LNCAP (cell line): ENCODE data around the gene TSPAN9.

ENCODE experiments used
- TF ChIP-seq, protein P1 (sequence below): fragments of 450-650 bp; IDR thresholded peaks from 2 replicates; pipeline ENCODE4 v1.5.1; 2017; ENCODE audit warnings: mild to moderate bottlenecking

Gene TSPAN9

DNA sequence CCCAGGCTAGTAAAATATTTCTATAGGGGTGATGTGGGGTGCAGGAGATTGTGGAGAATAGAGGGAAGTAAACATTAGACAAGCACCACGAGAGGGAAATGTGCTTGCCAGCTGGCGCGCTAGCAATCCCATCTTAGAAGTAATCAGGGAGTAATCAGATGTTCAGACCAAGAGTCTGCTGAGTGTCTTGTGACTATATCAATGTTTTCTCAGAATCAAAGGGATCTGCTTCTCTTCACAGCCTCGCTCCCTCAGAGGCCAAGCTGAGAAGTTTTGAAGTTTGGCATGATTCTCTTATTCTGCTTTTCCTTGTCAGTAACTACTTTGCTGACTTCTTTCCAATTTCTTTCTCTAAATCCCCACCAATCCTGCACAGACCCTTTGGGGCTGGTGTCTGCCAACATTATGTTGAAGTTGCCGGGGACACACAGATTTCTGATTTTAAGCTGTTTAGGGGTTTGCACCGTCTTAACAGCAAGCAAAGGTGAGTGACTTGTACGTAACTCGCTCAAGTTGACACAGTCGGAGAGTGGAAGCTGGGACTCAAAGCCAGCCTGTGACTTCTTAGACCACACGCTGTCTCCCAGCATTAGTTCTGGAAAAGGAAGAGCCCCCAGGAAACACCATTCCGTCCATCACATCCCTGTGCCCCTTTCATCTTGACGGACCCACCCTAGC lies 22.0 kb upstream of the TSPAN9 start:
- TF ChIP-seq, protein P1, sequence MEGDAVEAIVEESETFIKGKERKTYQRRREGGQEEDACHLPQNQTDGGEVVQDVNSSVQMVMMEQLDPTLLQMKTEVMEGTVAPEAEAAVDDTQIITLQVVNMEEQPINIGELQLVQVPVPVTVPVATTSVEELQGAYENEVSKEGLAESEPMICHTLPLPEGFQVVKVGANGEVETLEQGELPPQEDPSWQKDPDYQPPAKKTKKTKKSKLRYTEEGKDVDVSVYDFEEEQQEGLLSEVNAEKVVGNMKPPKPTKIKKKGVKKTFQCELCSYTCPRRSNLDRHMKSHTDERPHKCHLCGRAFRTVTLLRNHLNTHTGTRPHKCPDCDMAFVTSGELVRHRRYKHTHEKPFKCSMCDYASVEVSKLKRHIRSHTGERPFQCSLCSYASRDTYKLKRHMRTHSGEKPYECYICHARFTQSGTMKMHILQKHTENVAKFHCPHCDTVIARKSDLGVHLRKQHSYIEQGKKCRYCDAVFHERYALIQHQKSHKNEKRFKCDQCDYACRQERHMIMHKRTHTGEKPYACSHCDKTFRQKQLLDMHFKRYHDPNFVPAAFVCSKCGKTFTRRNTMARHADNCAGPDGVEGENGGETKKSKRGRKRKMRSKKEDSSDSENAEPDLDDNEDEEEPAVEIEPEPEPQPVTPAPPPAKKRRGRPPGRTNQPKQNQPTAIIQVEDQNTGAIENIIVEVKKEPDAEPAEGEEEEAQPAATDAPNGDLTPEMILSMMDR = no peak

DNA sequence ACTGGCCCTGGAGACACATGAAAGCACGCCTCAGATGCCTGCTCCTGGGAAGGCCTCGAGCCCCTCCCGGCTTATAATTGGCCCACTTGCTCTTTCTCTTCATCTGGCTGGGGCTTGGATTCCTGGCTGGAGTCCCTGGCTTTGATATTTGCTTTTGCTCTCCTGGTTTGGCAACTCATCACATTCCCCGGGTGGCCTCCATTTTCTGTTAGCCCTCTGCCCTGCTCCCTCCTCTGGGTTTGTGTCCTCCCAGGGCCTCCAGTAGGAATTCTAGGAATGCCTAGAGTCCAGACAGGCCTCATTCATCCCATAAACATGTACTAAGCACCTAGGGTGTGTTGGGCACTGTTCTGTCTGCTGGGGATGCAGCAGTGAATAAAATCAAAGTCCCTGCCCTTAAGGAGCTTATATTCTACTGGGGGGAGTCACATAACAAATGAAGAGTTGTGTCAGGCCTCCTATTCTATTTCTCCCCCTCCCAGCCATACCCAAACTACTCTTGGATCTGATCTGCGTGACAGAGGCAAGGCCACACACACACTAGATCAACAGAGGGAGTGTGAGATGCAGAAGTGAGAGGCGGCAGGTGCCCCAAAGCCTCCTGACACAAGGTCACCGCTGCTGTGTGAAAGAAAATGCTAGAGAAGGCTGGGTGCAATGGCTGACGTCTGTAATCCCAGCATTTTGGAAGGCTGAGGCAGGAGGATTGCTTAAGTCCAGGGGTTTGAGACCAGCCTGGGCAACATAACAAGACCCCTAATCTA lies 21.3 kb upstream of the TSPAN9 start:
- TF ChIP-seq, protein P1 = no peak

DNA sequence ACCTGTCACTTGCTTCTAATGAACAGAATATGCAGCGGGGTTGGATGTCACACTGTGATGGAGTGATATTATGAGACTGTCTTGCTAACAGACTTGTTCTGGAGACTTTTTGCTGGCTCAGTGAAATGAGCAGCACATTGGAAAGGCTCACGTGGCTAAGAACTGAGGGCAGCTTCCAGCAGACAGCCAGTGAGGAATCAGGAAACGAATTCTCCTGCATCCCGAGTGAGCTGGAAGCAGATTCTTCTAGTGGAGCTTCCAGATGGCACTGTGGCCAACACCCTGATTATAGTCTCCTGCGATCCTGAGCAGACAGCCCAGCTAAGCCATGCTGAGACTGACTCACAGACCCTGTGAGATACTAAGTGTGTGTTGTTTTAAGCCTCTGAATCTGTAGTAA lies 16.1 kb upstream of the TSPAN9 start:
- TF ChIP-seq, protein P1 = no peak

DNA sequence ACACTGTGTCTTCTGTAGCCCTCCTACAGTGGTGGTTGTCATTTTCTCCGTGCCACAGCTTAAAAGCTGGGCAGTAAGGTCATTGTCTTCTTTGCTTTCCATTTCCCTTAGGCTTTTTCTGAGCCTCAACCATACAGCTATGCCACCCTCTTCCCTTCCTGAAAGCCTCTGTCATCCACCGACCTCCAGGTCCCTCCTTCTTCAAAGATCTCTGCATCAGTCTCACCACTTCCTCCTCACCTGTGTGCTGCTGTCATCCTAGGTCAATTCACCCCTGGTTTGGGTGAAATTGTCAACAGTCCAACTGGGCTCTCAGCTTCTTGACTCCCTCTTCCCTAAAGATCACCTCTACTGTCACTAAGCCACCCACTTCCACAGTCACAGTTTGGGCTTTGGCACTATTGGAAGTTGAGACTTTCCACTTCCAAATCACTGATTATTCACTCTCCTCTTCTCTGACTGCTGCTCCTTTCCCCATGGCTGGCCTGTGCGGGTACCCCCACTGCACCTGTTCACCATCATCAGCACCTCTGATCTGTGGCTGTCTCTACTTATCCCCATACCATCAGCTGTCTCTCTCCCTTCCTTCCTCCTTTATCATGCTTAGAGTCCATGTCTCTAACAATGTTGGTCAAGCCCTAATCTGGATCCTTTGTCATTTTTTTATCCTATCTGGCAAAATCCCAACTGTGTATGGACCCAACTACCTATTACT lies 15.5 kb upstream of the TSPAN9 start:
- TF ChIP-seq, protein P1 = no peak

DNA sequence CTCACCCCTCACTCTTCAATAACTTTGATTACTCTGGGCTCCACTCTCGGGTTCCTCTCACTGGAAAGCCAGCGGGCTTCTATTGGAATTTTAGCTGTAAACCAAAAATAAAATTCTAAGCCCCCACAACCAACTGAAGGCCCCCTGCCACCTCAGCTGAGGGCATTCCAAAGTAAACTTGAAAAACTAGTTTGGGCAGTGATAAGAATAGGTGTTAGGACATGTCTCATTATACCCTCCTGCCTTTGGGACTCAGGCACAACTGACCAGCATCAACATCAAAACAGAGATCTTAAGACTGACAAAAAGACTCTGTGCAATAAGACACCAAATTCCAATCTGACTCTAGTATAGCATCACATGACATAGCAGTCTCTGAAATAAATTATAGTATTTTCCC lies 11.9 kb upstream of the TSPAN9 start:
- TF ChIP-seq, protein P1 = no peak

DNA sequence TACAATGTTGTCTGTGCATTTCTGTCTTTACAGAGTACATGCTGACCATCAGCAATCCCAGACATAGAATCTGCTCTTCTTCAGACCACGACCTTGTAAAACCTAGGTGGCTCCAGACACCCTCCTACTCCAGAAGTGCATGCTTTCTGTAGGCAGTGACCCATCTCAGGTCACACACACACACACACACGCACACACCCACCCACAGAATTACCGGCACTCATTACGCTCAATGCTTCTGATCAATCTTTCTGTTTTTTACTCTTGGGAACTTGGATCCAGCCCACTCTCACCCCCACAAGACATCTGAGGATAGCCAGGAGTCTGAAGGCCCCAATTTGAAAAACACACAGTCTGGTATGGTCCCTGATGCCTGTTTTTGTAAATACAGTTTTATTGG lies 7.5 kb upstream of the TSPAN9 start:
- TF ChIP-seq, protein P1 = no peak

DNA sequence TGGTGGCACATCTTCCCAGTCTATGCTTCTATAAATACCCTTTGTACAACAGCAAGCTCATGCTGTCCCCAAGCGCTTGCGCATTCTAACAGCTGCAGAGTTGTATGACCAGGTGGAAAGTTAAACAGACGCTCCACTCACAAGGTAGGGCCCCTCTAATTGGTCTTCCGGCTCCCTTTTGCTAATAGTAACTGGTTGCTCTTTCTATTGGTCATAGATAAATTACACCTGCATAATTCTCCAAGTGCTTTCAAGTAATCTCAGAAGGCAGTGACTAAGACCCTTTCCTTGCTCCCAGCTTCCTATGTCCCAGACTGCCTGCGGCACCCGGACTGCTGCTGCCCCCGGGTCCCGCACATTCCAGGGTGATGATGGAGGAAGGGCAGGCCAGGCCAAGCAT lies 6.1 kb upstream of the TSPAN9 start:
- TF ChIP-seq, protein P1 = no peak
